Ectodermal cell (in vitro differentiated cells): ENCODE results near the gene UBQLN4.
"Not testable (repeated sequence)": the region's sequence is repeated elsewhere in the genome, so short reads cannot be mapped to it uniquely, and the experiment has no call there.

ENCODE experiments used
- H3K27ac ChIP-seq: 2 replicates; pipeline ENCODE4 v1.7.0; 2013; ENCODE audit warnings: mild to moderate bottlenecking, low read depth, low read length; ENCODE audit not compliant: insufficient read depth, poor library complexity, severe bottlenecking
- H3K27me3 ChIP-seq: 2 replicates; pipeline ENCODE4 v1.7.0; 2013; ENCODE audit warnings: mild to moderate bottlenecking, low read length; ENCODE audit not compliant: insufficient read depth, control insufficient read depth, poor library complexity, severe bottlenecking
- H3K36me3 ChIP-seq: one replicate; pipeline ENCODE4 v1.7.0; 2013; ENCODE audit warnings: low read length; ENCODE audit not compliant: control insufficient read depth, insufficient read depth
- H3K4me1 ChIP-seq: one replicate; pipeline ENCODE4 v1.7.0; 2013; ENCODE audit warnings: low read length; ENCODE audit not compliant: control insufficient read depth, insufficient read depth
- H3K4me3 ChIP-seq: 2 replicates; pipeline ENCODE4 v1.7.0; 2013; ENCODE audit warnings: low read depth, low read length, control low read depth; ENCODE audit not compliant: insufficient read depth
- H3K9me3 ChIP-seq: 2 replicates; pipeline ENCODE4 v1.7.0; 2013; ENCODE audit warnings: mild to moderate bottlenecking, low read length, moderate library complexity; ENCODE audit not compliant: control insufficient read depth
- WGBS, 2 experiments: methylation state at CpG; one replicate each; pipeline ENCODE4 v1.1.7; 2013; ENCODE audit warnings: missing lambda C conversion rate in 2 of 2; 5-methylcytosine and 5-hydroxymethylcytosine counted together

Gene UBQLN4

GRCh38 chr1:156073740-156074139 lies 20.1 kb upstream of the UBQLN4 start:
- no peak overlapping the region for H3K4me3 ChIP-seq
- H3K4me1 ChIP-seq = peaks cover 71% of the 10 kb centered on the region
- H3K27me3 ChIP-seq = no peaks in the 10 kb centered on the region
- H3K9me3 ChIP-seq = no peaks in the 10 kb centered on the region
- 0% methylated on average over 3 to 4 of the region's 5 CpGs for WGBS, 2 experiments
- H3K27ac ChIP-seq = peak overlapping the region; percentile 22
- peaks cover 22% of the 10 kb centered on the region for H3K36me3 ChIP-seq

- Histone ChIP-seq H3K27ac (peak overlapping the region; percentile 22), H3K27me3 (no peaks in the 10 kb centered on the region), H3K4me3 (no peak overlapping the region), H3K36me3 (peaks cover 22% of the 10 kb centered on the region), H3K4me1 (peaks cover 65% of the 10 kb centered on the region), H3K9me3 (no peaks in the 10 kb centered on the region)
- WGBS, 2 experiments = 0 to 2% methylated on average over 1 of the region's 1 CpG
Observed at GRCh38 chr1:156073110-156073687, 19.6 kb upstream of the UBQLN4 start.

GRCh38 chr1:156072251-156072650 lies 18.7 kb upstream of the UBQLN4 start:
- H3K4me1 ChIP-seq = peaks cover 56% of the 10 kb centered on the region
- H3K36me3 ChIP-seq = peaks cover 19% of the 10 kb centered on the region
- no peak overlapping the region for H3K4me3 ChIP-seq
- no peaks in the 10 kb centered on the region for H3K27me3 ChIP-seq
- no peaks in the 10 kb centered on the region for H3K9me3 ChIP-seq
- 59 to 68% methylated on average over 3 to 6 of the region's 6 CpGs for WGBS, 2 experiments
- no peak overlapping the region for H3K27ac ChIP-seq

- not testable (repeated sequence) for H3K4me3 ChIP-seq, H3K9me3 ChIP-seq, H3K27me3 ChIP-seq, H3K27ac ChIP-seq
- Histone ChIP-seq H3K4me1 (peaks cover 48% of the 10 kb centered on the region), H3K36me3 (peaks cover 12% of the 10 kb centered on the region)
- 91 to 94% methylated on average over 7 of the region's 7 CpGs for WGBS, 2 experiments
Observed at GRCh38 chr1:156071332-156071816, 17.8 kb upstream of the UBQLN4 start.

- Histone ChIP-seq H3K27ac (no peak overlapping the region), H3K4me1 (peaks cover 47% of the 10 kb centered on the region), H3K27me3 (no peaks in the 10 kb centered on the region), H3K9me3 (no peaks in the 10 kb centered on the region), H3K4me3 (no peak overlapping the region), H3K36me3 (peaks cover 8% of the 10 kb centered on the region)
- WGBS, 2 experiments = 82 to 87% methylated on average over 4 of the region's 4 CpGs
Observed at GRCh38 chr1:156070548-156070947, 16.9 kb upstream of the UBQLN4 start.

GRCh38 chr1:156069490-156070455 lies 16.2 kb upstream of the UBQLN4 start:
- H3K27me3 ChIP-seq = no peaks in the 10 kb centered on the region
- WGBS, 2 experiments = 93% methylated on average over 3 of the region's 3 CpGs
- H3K4me1 ChIP-seq = peaks cover 46% of the 10 kb centered on the region

GRCh38 chr1:156067262-156067661 lies 13.7 kb upstream of the UBQLN4 start:
- no peak overlapping the region for H3K27ac ChIP-seq
- H3K4me1 ChIP-seq = peaks cover 30% of the 10 kb centered on the region
- no peak overlapping the region for H3K4me3 ChIP-seq
- 80 to 82% methylated on average over 2 of the region's 2 CpGs for WGBS, 2 experiments
- no peaks in the 10 kb centered on the region for H3K9me3 ChIP-seq
- no peaks in the 10 kb centered on the region for H3K36me3 ChIP-seq
- H3K27me3 ChIP-seq = no peaks in the 10 kb centered on the region

More at GRCh38 chr1:156069490-156070455, 16.2 kb upstream of the UBQLN4 start:
- H3K27ac ChIP-seq = no peak overlapping the region
- H3K36me3 ChIP-seq = peaks cover 6% of the 10 kb centered on the region
- H3K4me3 ChIP-seq = no peak overlapping the region
- H3K9me3 ChIP-seq = no peaks in the 10 kb centered on the region

GRCh38 chr1:156065871-156066270 lies 12.3 kb upstream of the UBQLN4 start:
- Histone ChIP-seq H3K27ac (no peak overlapping the region), H3K4me3 (no peak overlapping the region), H3K4me1 (peaks cover 40% of the 10 kb centered on the region), H3K27me3 (no peaks in the 10 kb centered on the region), H3K36me3 (no peaks in the 10 kb centered on the region), H3K9me3 (no peaks in the 10 kb centered on the region)
- 76 to 77% methylated on average over 16 of the region's 16 CpGs for WGBS, 2 experiments

GRCh38 chr1:156065212-156065611 lies 11.6 kb upstream of the UBQLN4 start:
- H3K4me3 ChIP-seq = no peak overlapping the region
- WGBS, 2 experiments = 93 to 94% methylated on average over 3 of the region's 3 CpGs
- H3K27me3 ChIP-seq = no peaks in the 10 kb centered on the region
- H3K27ac ChIP-seq = no peak overlapping the region
- H3K4me1 ChIP-seq = peaks cover 38% of the 10 kb centered on the region
- H3K36me3 ChIP-seq = no peaks in the 10 kb centered on the region
- no peaks in the 10 kb centered on the region for H3K9me3 ChIP-seq

- Histone ChIP-seq H3K9me3 (no peaks in the 10 kb centered on the region), H3K27me3 (no peaks in the 10 kb centered on the region), H3K4me1 (peaks cover 33% of the 10 kb centered on the region), H3K36me3 (no peaks in the 10 kb centered on the region), H3K27ac (no peak overlapping the region), H3K4me3 (no peak overlapping the region)
- 90 to 97% methylated on average over 2 of the region's 2 CpGs for WGBS, 2 experiments
Observed at GRCh38 chr1:156064615-156065014, 11.0 kb upstream of the UBQLN4 start.
